GM23338 (cell line): ENCODE results near the gene CTNNA3. TPM values are rescaled to one million over a fixed set of nuclear protein-coding genes. Genes with fewer than 3 reads are reported as not detected.

Experiments
- ATAC-seq: fragments of 200-7000 bp; cut with Tn5 transposase; 3 replicates; pipeline ENCODE4 v1.9.1; 2020
- DNase-seq: peaks from one replicate; pipeline ENCODE4 v3.0.0-alpha.2; 2015; ENCODE audit warnings: low spot score
- H2AFZ ChIP-seq: fragments of 200-600 bp; sonication (generic); 2 replicates; pipeline ENCODE4 v1.8.0; 2016; ENCODE audit warnings: antibody characterized with exemption, mild to moderate bottlenecking, moderate library complexity
- H3F3A ChIP-seq: fragments of 200-600 bp; sonication (generic); replicated peaks from 2 replicates; pipeline ENCODE4 v1.8.0; 2017; ENCODE audit warnings: antibody characterized with exemption, mixed run types, low read depth
- H3K27ac ChIP-seq: fragments of 200-600 bp; sonication (generic); 2 replicates; pipeline ENCODE4 v1.6.1; 2016; ENCODE audit warnings: low read depth
- H3K27me3 ChIP-seq: fragments of 200-600 bp; sonication (generic); 2 replicates; pipeline ENCODE4 v1.8.0; 2016; ENCODE audit warnings: mild to moderate bottlenecking, mixed run types, moderate library complexity; ENCODE audit not compliant: insufficient read depth
- H3K36me3 ChIP-seq: fragments of 200-600 bp; sonication (generic); 2 replicates; pipeline ENCODE4 v1.8.0; 2016; ENCODE audit warnings: mild to moderate bottlenecking; ENCODE audit not compliant: insufficient read depth
- H3K4me1 ChIP-seq: fragments of 200-600 bp; sonication (generic); 2 replicates; pipeline ENCODE4 v1.8.0; 2016; ENCODE audit warnings: mild to moderate bottlenecking, moderate library complexity; ENCODE audit not compliant: insufficient read depth
- H3K4me2 ChIP-seq: fragments of 200-600 bp; sonication (generic); 2 replicates; pipeline ENCODE4 v1.7.1; 2017; ENCODE audit warnings: mixed run types
- H3K4me3 ChIP-seq: fragments of 200-600 bp; sonication (generic); 2 replicates; pipeline ENCODE4 v1.6.1; 2016; ENCODE audit warnings: mixed run types
- H3K79me2 ChIP-seq: fragments of 200-600 bp; sonication (generic); replicated peaks from 2 replicates; pipeline ENCODE4 v1.8.0; 2017; ENCODE audit warnings: mild to moderate bottlenecking; ENCODE audit not compliant: insufficient read depth
- H3K9me2 ChIP-seq: fragments of 200-600 bp; sonication (generic); 2 replicates; pipeline ENCODE4 v1.8.0; 2017; ENCODE audit not compliant: insufficient read depth
- H4K20me1 ChIP-seq: fragments of 200-600 bp; sonication (generic); replicated peaks from 2 replicates; pipeline ENCODE4 v1.8.0; 2017; ENCODE audit warnings: mild to moderate bottlenecking; ENCODE audit not compliant: insufficient read depth
- H3K27ac Mint-ChIP-seq: 2 replicates; pipeline ENCODE4 v1.8.0; 2020; ENCODE audit warnings: inconsistent platforms, mild to moderate bottlenecking, moderate library complexity, mixed read lengths
- H3K27me3 Mint-ChIP-seq: 3 replicates; pipeline ENCODE4 v1.8.0; 2022; ENCODE audit warnings: low read depth, mild to moderate bottlenecking, moderate library complexity, mixed read lengths, inconsistent platforms; ENCODE audit not compliant: insufficient read depth, poor library complexity
- H3K36me3 Mint-ChIP-seq: 3 replicates; pipeline ENCODE4 v1.8.0; 2021; ENCODE audit warnings: low read depth, mild to moderate bottlenecking, inconsistent platforms, moderate library complexity, mixed read lengths
- H3K4me1 Mint-ChIP-seq: 3 replicates; pipeline ENCODE4 v1.8.0; 2020; ENCODE audit warnings: mild to moderate bottlenecking, inconsistent platforms, mixed read lengths
- H3K4me3 Mint-ChIP-seq: 3 replicates; pipeline ENCODE4 v1.8.0; 2021; ENCODE audit warnings: moderate library complexity, mild to moderate bottlenecking, inconsistent platforms, mixed read lengths
- H3K9me3 Mint-ChIP-seq: 3 replicates; pipeline ENCODE4 v1.8.0; 2020; ENCODE audit warnings: moderate library complexity, mild to moderate bottlenecking, inconsistent platforms, mixed read lengths
- CREB1 ChIP-seq: fragments of 250-450 bp; sonication (Bioruptor Pico); IDR thresholded peaks from 2 replicates; pipeline ENCODE4 v1.5.0; 2020; ENCODE audit warnings: low read depth, mild to moderate bottlenecking, moderate library complexity
- CTCF ChIP-seq, 2 experiments: fragments of 200-600 bp in 1 of 2; sonication (generic) in 1 of 2; conservative IDR thresholded peaks; 2 replicates each; pipeline versions ENCODE4 v1.5.1 to v1.6.1; 2016 to 2017; ENCODE audit warnings: antibody characterized with exemption in 2 of 2, low read depth in 2 of 2, mild to moderate bottlenecking in 2 of 2, moderate library complexity in 1 of 2
- ETS1 ChIP-seq: IDR thresholded peaks from 2 replicates; pipeline ENCODE4 v1.6.1; 2016; ENCODE audit warnings: antibody characterized with exemption
- EZH2 ChIP-seq: fragments of 200-600 bp; sonication (generic); IDR thresholded peaks from one replicate; pipeline ENCODE4 v1.8.0; 2017; ENCODE audit warnings: antibody characterized with exemption, mild to moderate bottlenecking, low read depth; ENCODE audit not compliant: unreplicated experiment
- EZH2phosphoT487 ChIP-seq: fragments of 200-600 bp; sonication (generic); IDR thresholded peaks from one replicate; pipeline ENCODE4 v1.8.1; 2018; ENCODE audit warnings: antibody characterized with exemption; ENCODE audit not compliant: unreplicated experiment
- JUNB ChIP-seq: IDR thresholded peaks from one replicate; pipeline ENCODE4 v1.6.1; 2016; ENCODE audit warnings: antibody characterized with exemption; ENCODE audit not compliant: unreplicated experiment
- NANOG ChIP-seq: IDR thresholded peaks from 2 replicates; pipeline ENCODE4 v1.6.1; 2016; ENCODE audit warnings: antibody characterized with exemption, borderline replicate concordance
- POLR2AphosphoS5 ChIP-seq: IDR thresholded peaks from 2 replicates; pipeline ENCODE4 v1.6.1; 2016; ENCODE audit warnings: antibody characterized with exemption, low read depth
- STAT1 ChIP-seq: IDR thresholded peaks from one replicate; pipeline ENCODE4 v1.6.1; 2016; ENCODE audit warnings: antibody characterized with exemption; ENCODE audit not compliant: unreplicated experiment
- ZNF114 ChIP-seq: fragments of 250-450 bp; sonication (Bioruptor Pico); IDR thresholded peaks from 2 replicates; pipeline ENCODE4 v1.5.0; 2020; ENCODE audit warnings: mild to moderate bottlenecking, moderate library complexity
- ZNF331 ChIP-seq: fragments of 250-450 bp; sonication (Bioruptor Pico); IDR thresholded peaks from 2 replicates; pipeline ENCODE4 v1.5.0; 2020; ENCODE audit warnings: low read depth, mild to moderate bottlenecking, moderate library complexity
- ZNF462 ChIP-seq: fragments of 250-450 bp; sonication (Bioruptor Pico); IDR thresholded peaks from 2 replicates; pipeline ENCODE4 v1.5.0; 2020; ENCODE audit warnings: mild to moderate bottlenecking, moderate library complexity
- polyA plus RNA-seq: library from polyadenylated mRNA; unstranded; fragments of >200 nt; fragmentation: Nextera tagmentation; extraction: Ambion mirVana; gene quantifications from 2 replicates; pipeline ENCODE4 v1.2.1, GENCODE V29; 2016
- total RNA-seq: library from RNA; depleted of rRNA; stranded (reverse); fragments of >200 nt; shearing (Covaris generic); gene quantifications from 2 replicates; pipeline ENCODE4 v1.2.3, GENCODE V29; 2014
- TF ChIP-seq, protein P1 (sequence below): IDR thresholded peaks from one replicate; pipeline ENCODE4 v1.6.1; 2018; ENCODE audit warnings: antibody characterized with exemption; ENCODE audit not compliant: unreplicated experiment

CTNNA3 gene
- total and polyA plus RNA-seq, 2 experiments from 2014 or later: 0.71 to 3.3 TPM

- H3K9me3 Mint-ChIP-seq: no peaks in the 10 kb centered on the region
- Histone ChIP-seq H3K79me2 (no peaks in the 10 kb centered on the region), H3K27me3 (no peaks in the 10 kb centered on the region), H3F3A (no peaks in the 10 kb centered on the region), H4K20me1 (no peaks in the 10 kb centered on the region), H3K9me2 (no peaks in the 10 kb centered on the region), H3K4me3 (no peak overlapping the region), H3K4me2 (no peak overlapping the region), H3K27ac (no peak overlapping the region), H3K36me3 (no peaks in the 10 kb centered on the region), H3K4me1 (no peaks in the 10 kb centered on the region), H2AFZ (no peak overlapping the region)
- H3K4me1 Mint-ChIP-seq: peaks cover 3% of the 10 kb centered on the region; the same call in 1 of the 3 replicates
- H3K27ac Mint-ChIP-seq: no peak overlapping the region
- no peak for TF ChIP-seq CREB1 (CRISPR knock-in tag)
- TF ChIP-seq ZNF462 (CRISPR knock-in tag): no peak
- TF ChIP-seq NANOG: no peak
- TF ChIP-seq ZNF331: no peak
- no peak for TF ChIP-seq CTCF (conservative IDR thresholded peaks at IDR 0.05; ENCODE audit: low read depth in 2 of 2)
- TF ChIP-seq, protein P1, sequence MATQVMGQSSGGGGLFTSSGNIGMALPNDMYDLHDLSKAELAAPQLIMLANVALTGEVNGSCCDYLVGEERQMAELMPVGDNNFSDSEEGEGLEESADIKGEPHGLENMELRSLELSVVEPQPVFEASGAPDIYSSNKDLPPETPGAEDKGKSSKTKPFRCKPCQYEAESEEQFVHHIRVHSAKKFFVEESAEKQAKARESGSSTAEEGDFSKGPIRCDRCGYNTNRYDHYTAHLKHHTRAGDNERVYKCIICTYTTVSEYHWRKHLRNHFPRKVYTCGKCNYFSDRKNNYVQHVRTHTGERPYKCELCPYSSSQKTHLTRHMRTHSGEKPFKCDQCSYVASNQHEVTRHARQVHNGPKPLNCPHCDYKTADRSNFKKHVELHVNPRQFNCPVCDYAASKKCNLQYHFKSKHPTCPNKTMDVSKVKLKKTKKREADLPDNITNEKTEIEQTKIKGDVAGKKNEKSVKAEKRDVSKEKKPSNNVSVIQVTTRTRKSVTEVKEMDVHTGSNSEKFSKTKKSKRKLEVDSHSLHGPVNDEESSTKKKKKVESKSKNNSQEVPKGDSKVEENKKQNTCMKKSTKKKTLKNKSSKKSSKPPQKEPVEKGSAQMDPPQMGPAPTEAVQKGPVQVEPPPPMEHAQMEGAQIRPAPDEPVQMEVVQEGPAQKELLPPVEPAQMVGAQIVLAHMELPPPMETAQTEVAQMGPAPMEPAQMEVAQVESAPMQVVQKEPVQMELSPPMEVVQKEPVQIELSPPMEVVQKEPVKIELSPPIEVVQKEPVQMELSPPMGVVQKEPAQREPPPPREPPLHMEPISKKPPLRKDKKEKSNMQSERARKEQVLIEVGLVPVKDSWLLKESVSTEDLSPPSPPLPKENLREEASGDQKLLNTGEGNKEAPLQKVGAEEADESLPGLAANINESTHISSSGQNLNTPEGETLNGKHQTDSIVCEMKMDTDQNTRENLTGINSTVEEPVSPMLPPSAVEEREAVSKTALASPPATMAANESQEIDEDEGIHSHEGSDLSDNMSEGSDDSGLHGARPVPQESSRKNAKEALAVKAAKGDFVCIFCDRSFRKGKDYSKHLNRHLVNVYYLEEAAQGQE: no peak
- TF ChIP-seq JUNB: no peak
- no peak for TF ChIP-seq ETS1
- no peak for TF ChIP-seq STAT1
- no peak for TF ChIP-seq EZH2
- TF ChIP-seq ZNF114 (CRISPR knock-in tag): no peak
- no peak for TF ChIP-seq POLR2AphosphoS5
- TF ChIP-seq EZH2phosphoT487: no peak
- no peak for DNase-seq
- no peak overlapping the region for H3K4me3 Mint-ChIP-seq
- H3K27me3 Mint-ChIP-seq: no peaks in the 10 kb centered on the region
- no peak for ATAC-seq
- H3K36me3 Mint-ChIP-seq: no peaks in the 10 kb centered on the region
These were observed 922.5 kb downstream of the CTNNA3 start for GRCh38 chr10:66773472-66773817.
